ENCODE results near the gene STAG1. TPM values are rescaled to one million over a fixed set of nuclear protein-coding genes. Genes with fewer than 3 reads are reported as not detected.
"Not testable (repeated sequence)": the region's sequence is repeated elsewhere in the genome, so short reads cannot be mapped to it uniquely, and the experiment has no call there.

The STAG1 gene
- total and polyA plus RNA-seq, 8 donors = 7.5 to 105 (median 37.9) TPM

- peaks cover 0 to 3% (median 0%) of the 10 kb centered on the region in 4 donors for H3K4me1 ChIP-seq
- intact Hi-C loops (cut with DNase I; ENCODE audit: low total_unique reads) = no loop called here
- DNase-seq = no peak
- peaks cover 0 to 13% (median 7%) of the 10 kb centered on the region in 4 donors for H3K36me3 ChIP-seq
- H3K4me3 ChIP-seq = no peak overlapping the region
- no peaks in the 10 kb centered on the region for H3K9me3 ChIP-seq
- TF ChIP-seq POLR2A (IDR thresholded peaks at IDR 0.05) (no peak), POLR2AphosphoS5 (IDR thresholded peaks at IDR 0.05) (no peak)
- H3K27me3 ChIP-seq = no peaks in the 10 kb centered on the region
- no peak overlapping the region for H3K27ac ChIP-seq
- WGBS, 5 donors = 95 to 98% (median 97%) methylated on average over 9 of the region's 9 CpGs
Measured at GRCh38 chr3:136562026-136562425, 190.2 kb downstream of the STAG1 start.

- H3K27me3 ChIP-seq = no peaks in the 10 kb centered on the region
- DNase-seq = no peak
- peaks cover 0 to 4% (median 0%) of the 10 kb centered on the region in 4 donors for H3K36me3 ChIP-seq
- no peak overlapping the region for H3K4me3 ChIP-seq
- TF ChIP-seq POLR2AphosphoS5 (IDR thresholded peaks at IDR 0.05) = no peak
- TF ChIP-seq POLR2A (IDR thresholded peaks at IDR 0.05) = no peak
- TF ChIP-seq CTCF (IDR thresholded peaks at IDR 0.05) = no peak
- TF ChIP-seq EP300 (IDR thresholded peaks at IDR 0.05) = no peak
- 58 to 92% (median 77%) methylated on average over 2 of the region's 2 CpGs for WGBS, 5 donors
- no peaks in the 10 kb centered on the region for H3K9me3 ChIP-seq
- intact Hi-C loops (cut with DNase I; ENCODE audit: low total_unique reads) = no loop called here
- H3K4me1 ChIP-seq = peaks cover 0 to 3% (median 0%) of the 10 kb centered on the region in 4 donors
- no peak overlapping the region for H3K27ac ChIP-seq
Measured at GRCh38 chr3:136559896-136560295, 192.3 kb downstream of the STAG1 start.

GRCh38 chr3:136549461-136549860 is 202.7 kb downstream of the STAG1 start:
- intact Hi-C loops (cut with DNase I; ENCODE audit: low total_unique reads); H3K27me3 ChIP-seq; DNase-seq; H3K36me3 ChIP-seq; H3K9me3 ChIP-seq; H3K27ac ChIP-seq; H3K4me3 ChIP-seq: not testable (repeated sequence)
- WGBS, 5 donors = 71 to 91% (median 82%) methylated on average over 1 of the region's 1 CpG
- H3K4me1 ChIP-seq = peaks cover 0 to 21% (median 0%) of the 10 kb centered on the region in 4 donors

- H3K27ac ChIP-seq = no peak overlapping the region
- H3K4me3 ChIP-seq = no peak overlapping the region
- TF ChIP-seq POLR2A (IDR thresholded peaks at IDR 0.05) (no peak), EP300 (IDR thresholded peaks at IDR 0.05) (no peak), CTCF (IDR thresholded peaks at IDR 0.05) (no peak), POLR2AphosphoS5 (IDR thresholded peaks at IDR 0.05) (no peak)
- peaks cover 0 to 5% (median 0%) of the 10 kb centered on the region in 4 donors for H3K36me3 ChIP-seq
- H3K9me3 ChIP-seq = no peaks in the 10 kb centered on the region
- peaks cover 0 to 37% (median 6%) of the 10 kb centered on the region in 4 donors for H3K4me1 ChIP-seq
- no peaks in the 10 kb centered on the region for H3K27me3 ChIP-seq
- peak in 1 of 2 donors; percentile 5 for DNase-seq
- intact Hi-C loops (cut with DNase I; ENCODE audit: low total_unique reads) = no loop called here
Measured at GRCh38 chr3:136547293-136547692, 204.9 kb downstream of the STAG1 start.

GRCh38 chr3:136546720-136547119 is 205.5 kb downstream of the STAG1 start:
- Histone ChIP-seq H3K9me3 (no peaks in the 10 kb centered on the region), H3K4me1 (peaks cover 0 to 37% (median 6%) of the 10 kb centered on the region in 4 donors), H3K4me3 (no peak overlapping the region), H3K27me3 (no peaks in the 10 kb centered on the region), H3K27ac (no peak overlapping the region), H3K36me3 (peaks cover 0 to 4% (median 0%) of the 10 kb centered on the region in 4 donors)
- DNase-seq = peak in 1 of 2 donors; percentile 4
- intact Hi-C loops (cut with DNase I; ENCODE audit: low total_unique reads) = no loop called here
- TF ChIP-seq POLR2A (IDR thresholded peaks at IDR 0.05) (no peak), EP300 (IDR thresholded peaks at IDR 0.05) (no peak), POLR2AphosphoS5 (IDR thresholded peaks at IDR 0.05) (no peak), CTCF (IDR thresholded peaks at IDR 0.05) (no peak)

All from stomach (tissue), 9 donors.